Osteocyte (in vitro differentiated cells): ENCODE results near the gene PEMT. TPM values are rescaled to one million over a fixed set of nuclear protein-coding genes. Genes with fewer than 3 reads are reported as not detected.

Experiments used
- DNase-seq: peaks from one replicate; pipeline ENCODE4 v3.0.0; 2021; ENCODE audit warnings: mixed read lengths; ENCODE audit not compliant: unreplicated experiment; ENCODE audit errors: extremely low spot score
- H3K27ac Mint-ChIP-seq: one replicate; pipeline ENCODE4 v1.8.0; 2021; ENCODE audit warnings: mild to moderate bottlenecking, mixed read lengths; ENCODE audit not compliant: unreplicated experiment
- H3K27me3 Mint-ChIP-seq: one replicate; pipeline ENCODE4 v1.8.0; 2021; ENCODE audit warnings: mixed read lengths; ENCODE audit not compliant: unreplicated experiment
- H3K36me3 Mint-ChIP-seq: one replicate; pipeline ENCODE4 v1.8.0; 2021; ENCODE audit warnings: mixed read lengths; ENCODE audit not compliant: unreplicated experiment
- H3K4me1 Mint-ChIP-seq: one replicate; pipeline ENCODE4 v1.8.0; 2021; ENCODE audit warnings: mixed read lengths; ENCODE audit not compliant: unreplicated experiment
- H3K4me3 Mint-ChIP-seq: one replicate; pipeline ENCODE4 v1.8.0; 2021; ENCODE audit warnings: mild to moderate bottlenecking, moderate library complexity, mixed read lengths; ENCODE audit not compliant: unreplicated experiment
- H3K9me3 Mint-ChIP-seq: one replicate; pipeline ENCODE4 v1.8.0; 2021; ENCODE audit warnings: mixed read lengths; ENCODE audit not compliant: unreplicated experiment
- total RNA-seq: library from RNA; stranded (reverse); gene quantifications from 2 replicates; pipeline ENCODE4 v1.2.1, GENCODE V29; 2021
- TF ChIP-seq, protein P1 (sequence below): fragments of 200-600 bp; sonication (generic); IDR thresholded peaks from 2 replicates; pipeline ENCODE4 v1.5.0; 2021; ENCODE audit warnings: antibody characterized with exemption, mild to moderate bottlenecking, moderate library complexity

The PEMT gene
- total RNA-seq, 1 donor from 2014 or later: 25.6 TPM

DNA sequence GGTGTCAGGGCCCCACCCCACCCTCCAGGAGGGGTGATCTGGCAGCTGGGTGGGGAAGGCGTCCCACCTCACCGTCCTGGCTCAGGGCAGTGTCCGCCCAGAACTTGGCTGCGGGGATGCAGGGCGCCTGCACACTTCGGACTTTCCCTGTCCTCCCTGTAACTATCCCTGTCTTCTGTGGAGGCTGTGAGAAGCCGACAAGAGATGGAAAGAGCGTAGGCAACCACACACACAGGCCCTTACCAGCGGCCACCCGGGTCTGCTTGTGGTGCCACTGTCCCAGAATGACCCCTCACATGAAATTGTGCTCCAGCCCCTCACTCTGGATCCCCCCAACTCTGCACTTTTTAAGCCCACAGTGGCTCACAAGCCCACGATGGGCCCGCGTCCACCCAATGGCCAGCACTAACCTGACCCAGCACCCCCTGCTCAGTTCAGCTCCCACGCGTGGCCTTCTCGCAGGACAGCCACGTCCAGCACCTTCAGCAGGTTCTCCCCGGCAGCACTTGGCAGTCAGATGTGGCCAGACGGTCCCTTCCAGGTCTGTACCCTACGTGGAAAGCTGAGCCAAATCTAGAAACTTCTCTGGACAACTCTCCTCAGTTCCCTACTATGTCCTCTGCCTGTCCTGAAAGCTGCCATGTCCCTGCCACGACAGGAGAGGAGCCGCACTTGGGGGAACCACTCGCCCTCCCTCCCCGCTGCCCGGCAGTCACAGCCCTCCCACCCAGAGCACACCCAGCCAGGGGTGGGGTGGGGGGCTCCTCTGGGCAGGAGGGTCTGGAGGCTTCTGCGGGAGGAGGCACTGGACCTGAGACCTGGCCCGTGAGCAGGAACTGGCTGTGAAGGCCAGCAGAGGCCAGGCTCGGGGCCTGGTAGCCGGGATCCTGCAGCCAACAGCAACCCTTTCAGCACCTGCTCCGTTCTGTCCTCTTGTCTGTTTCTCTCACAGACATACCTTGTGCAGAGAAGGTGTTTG is 38.0 kb downstream of the PEMT start:
- no peaks in the 10 kb centered on the region for H3K9me3 Mint-ChIP-seq
- H3K4me1 Mint-ChIP-seq: peaks cover 7% of the 10 kb centered on the region
- TF ChIP-seq, protein P1, sequence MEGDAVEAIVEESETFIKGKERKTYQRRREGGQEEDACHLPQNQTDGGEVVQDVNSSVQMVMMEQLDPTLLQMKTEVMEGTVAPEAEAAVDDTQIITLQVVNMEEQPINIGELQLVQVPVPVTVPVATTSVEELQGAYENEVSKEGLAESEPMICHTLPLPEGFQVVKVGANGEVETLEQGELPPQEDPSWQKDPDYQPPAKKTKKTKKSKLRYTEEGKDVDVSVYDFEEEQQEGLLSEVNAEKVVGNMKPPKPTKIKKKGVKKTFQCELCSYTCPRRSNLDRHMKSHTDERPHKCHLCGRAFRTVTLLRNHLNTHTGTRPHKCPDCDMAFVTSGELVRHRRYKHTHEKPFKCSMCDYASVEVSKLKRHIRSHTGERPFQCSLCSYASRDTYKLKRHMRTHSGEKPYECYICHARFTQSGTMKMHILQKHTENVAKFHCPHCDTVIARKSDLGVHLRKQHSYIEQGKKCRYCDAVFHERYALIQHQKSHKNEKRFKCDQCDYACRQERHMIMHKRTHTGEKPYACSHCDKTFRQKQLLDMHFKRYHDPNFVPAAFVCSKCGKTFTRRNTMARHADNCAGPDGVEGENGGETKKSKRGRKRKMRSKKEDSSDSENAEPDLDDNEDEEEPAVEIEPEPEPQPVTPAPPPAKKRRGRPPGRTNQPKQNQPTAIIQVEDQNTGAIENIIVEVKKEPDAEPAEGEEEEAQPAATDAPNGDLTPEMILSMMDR: no peak
- no peak overlapping the region for H3K4me3 Mint-ChIP-seq
- no peaks in the 10 kb centered on the region for H3K27me3 Mint-ChIP-seq
- no peaks in the 10 kb centered on the region for H3K36me3 Mint-ChIP-seq
- H3K27ac Mint-ChIP-seq: no peak overlapping the region
- no peak for DNase-seq

DNA sequence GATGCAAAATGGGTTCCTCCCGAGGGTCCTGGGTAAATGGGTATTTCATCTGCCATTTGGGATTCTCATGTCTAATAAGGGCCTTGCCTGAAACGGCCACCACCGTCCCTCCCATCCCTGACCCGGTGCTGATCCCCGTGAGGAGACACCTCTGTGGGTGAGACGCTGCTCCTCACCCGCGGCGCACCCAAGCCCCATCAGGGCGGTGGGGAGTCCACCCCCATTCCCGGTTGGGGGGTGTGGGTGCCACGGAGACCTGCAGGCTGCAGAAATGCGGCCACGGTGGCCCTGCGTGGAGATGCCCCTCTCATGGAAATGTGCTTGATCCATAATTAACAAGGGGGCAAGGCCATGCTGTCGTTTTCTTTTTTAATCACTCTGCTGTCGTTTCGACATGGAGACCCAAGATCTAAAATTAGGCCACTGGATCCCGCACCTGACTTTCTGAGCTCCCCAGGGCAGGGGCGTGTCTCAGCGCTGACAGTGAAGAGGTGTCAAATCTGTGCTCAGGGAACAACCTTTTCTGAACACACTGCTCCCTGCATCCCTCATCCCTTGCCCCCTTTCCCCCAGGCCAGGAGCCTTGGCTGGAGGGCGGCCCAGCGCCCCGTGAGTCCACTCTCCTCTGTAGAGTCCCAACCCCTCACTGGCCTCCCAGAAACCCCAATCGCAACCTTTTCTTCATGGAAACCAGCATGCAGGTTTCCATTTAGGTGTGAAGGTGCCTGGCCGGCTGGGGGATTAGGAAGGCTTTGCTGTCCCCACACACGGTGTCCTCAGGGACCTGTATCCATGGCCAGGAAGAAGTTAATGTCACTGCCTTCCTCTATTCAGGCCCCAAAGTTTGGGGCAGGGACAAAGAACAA is 38.9 kb downstream of the PEMT start:
- H3K36me3 Mint-ChIP-seq: no peaks in the 10 kb centered on the region
- H3K4me3 Mint-ChIP-seq: no peak overlapping the region
- no peak overlapping the region for H3K27ac Mint-ChIP-seq
- peaks cover 7% of the 10 kb centered on the region for H3K4me1 Mint-ChIP-seq
- no peaks in the 10 kb centered on the region for H3K27me3 Mint-ChIP-seq
- TF ChIP-seq, protein P1: no peak
- no peak for DNase-seq
- no peaks in the 10 kb centered on the region for H3K9me3 Mint-ChIP-seq

DNA sequence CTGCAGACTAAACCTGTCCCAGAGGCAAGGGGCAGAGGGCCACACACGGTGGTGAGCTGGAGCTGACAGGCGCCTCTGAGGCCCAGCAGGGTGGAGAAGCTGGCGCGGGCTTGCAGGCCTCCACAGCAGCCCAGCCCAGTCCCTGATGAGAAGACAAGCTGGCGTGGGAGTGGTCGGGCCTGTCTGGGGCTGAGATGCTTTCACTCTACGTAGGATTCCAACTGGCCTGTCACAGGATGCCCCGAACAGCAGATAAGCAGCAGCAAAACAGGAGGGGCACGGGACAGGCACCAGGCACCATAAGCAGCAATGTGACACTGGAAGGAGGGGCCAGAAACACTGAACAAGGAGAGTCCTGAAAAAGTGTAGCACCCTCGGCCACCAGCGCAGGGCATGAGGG is 40.1 kb downstream of the PEMT start:
- Mint-ChIP-seq H3K9me3 (no peaks in the 10 kb centered on the region), H3K27ac (no peak overlapping the region), H3K36me3 (no peaks in the 10 kb centered on the region), H3K4me1 (peaks cover 7% of the 10 kb centered on the region), H3K27me3 (no peaks in the 10 kb centered on the region), H3K4me3 (no peak overlapping the region)
- DNase-seq: no peak
- TF ChIP-seq, protein P1: no peak

DNA sequence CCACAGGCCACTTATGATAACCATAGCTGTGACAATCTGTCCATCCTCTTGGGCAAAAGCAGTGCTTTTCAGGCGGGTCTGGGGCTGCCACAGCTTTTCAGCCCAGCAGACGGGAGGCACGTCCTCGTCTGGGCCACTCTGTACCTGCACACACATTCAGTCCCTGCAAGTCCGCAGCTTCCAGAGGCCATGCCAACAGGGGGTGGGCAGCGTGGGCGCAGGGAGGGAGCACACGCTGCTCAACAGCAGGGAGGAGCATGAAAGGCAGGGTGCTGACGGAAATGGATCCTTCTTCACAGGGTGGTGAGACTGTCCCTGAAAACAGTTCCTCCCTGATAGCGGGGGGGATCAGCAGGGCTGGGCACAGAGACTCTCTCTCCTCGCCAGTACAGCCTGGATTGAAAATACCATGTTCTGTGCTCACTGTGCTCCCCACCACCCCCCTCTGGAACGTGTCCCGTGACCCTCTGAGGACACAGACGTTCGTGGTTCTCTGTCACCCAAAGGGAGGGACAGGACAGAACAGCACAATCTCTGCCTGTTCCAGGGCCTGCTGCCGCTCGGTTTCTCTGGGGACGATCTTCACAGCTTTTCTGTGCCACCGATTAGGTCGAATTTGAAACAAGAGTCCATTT is 41.7 kb downstream of the PEMT start:
- Mint-ChIP-seq H3K27me3 (no peaks in the 10 kb centered on the region), H3K4me1 (peaks cover 16% of the 10 kb centered on the region), H3K4me3 (no peak overlapping the region), H3K27ac (no peak overlapping the region), H3K9me3 (no peaks in the 10 kb centered on the region), H3K36me3 (no peaks in the 10 kb centered on the region)
- DNase-seq: no peak
- TF ChIP-seq, protein P1: no peak
